Loucy (cell line): Measurements from ENCODE around the gene GMPPA.

Experiments used
- EZH2phosphoT487 ChIP-seq: fragments of 200-600 bp; IDR thresholded peaks from 2 replicates; pipeline ENCODE4 v1.6.1; 2018; ENCODE audit warnings: antibody characterized with exemption, mild to moderate bottlenecking, moderate library complexity, borderline replicate concordance
- TF ChIP-seq, protein P1 (sequence below): fragments of 200-600 bp; sonication (generic); conservative IDR thresholded peaks from 2 replicates; pipeline ENCODE4 v1.5.1; 2014; ENCODE audit warnings: mild to moderate bottlenecking, antibody characterized with exemption, low read length

DNA sequence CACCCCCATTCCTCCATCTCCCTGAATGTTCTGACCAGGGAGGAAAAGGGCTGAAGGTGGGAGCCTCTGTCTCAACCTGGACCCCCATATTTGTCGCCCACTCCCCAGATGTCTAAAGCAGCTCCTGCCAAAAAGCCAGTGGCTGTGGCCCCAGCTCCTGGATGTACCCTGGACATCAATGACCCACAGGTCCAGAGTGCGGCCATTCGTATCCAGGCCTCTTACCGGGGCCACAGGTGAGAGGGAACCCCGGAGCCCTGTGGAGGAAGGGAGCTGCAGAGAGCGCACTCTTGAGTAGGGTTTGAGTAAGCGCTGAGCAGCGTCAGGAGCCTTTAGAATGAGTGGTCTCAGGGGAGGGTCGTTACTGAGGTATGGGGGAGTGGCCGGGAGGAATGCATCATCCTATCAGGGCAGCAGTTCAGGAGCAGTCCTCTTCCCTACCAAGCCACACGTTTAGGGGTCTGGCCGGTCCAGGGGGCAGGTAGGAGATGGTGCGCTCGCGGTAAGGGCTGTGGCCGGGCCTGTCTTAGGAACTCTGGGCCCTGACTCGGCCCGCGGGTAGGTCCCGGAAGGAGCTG is 2.4 kb upstream of the GMPPA start:
- TF ChIP-seq, protein P1, sequence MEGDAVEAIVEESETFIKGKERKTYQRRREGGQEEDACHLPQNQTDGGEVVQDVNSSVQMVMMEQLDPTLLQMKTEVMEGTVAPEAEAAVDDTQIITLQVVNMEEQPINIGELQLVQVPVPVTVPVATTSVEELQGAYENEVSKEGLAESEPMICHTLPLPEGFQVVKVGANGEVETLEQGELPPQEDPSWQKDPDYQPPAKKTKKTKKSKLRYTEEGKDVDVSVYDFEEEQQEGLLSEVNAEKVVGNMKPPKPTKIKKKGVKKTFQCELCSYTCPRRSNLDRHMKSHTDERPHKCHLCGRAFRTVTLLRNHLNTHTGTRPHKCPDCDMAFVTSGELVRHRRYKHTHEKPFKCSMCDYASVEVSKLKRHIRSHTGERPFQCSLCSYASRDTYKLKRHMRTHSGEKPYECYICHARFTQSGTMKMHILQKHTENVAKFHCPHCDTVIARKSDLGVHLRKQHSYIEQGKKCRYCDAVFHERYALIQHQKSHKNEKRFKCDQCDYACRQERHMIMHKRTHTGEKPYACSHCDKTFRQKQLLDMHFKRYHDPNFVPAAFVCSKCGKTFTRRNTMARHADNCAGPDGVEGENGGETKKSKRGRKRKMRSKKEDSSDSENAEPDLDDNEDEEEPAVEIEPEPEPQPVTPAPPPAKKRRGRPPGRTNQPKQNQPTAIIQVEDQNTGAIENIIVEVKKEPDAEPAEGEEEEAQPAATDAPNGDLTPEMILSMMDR, result no peak
- TF ChIP-seq EZH2phosphoT487, result no peak
